ENCODE results near the gene TBXAS1.

TBXAS1 gene

GRCh38 chr7:140004672-140005071 lies 175.6 kb downstream of the TBXAS1 start:
- no peak for DNase-seq (ENCODE audit: low spot score)

- DNase-seq (ENCODE audit: low spot score) = no peak
Observed at GRCh38 chr7:140005341-140005740, 176.3 kb downstream of the TBXAS1 start.

GRCh38 chr7:140005754-140006503 lies 176.9 kb downstream of the TBXAS1 start:
- DNase-seq (ENCODE audit: low spot score) = peak; percentile 82

- no peak for DNase-seq (ENCODE audit: low spot score)
Observed at GRCh38 chr7:140006600-140006999, 177.5 kb downstream of the TBXAS1 start.

- DNase-seq (ENCODE audit: low spot score) = no peak
Observed at GRCh38 chr7:140007051-140007690, 178.1 kb downstream of the TBXAS1 start.

GRCh38 chr7:140008755-140009610 lies 179.9 kb downstream of the TBXAS1 start:
- DNase-seq (ENCODE audit: low spot score) = no peak

GRCh38 chr7:140009735-140010134 lies 180.7 kb downstream of the TBXAS1 start:
- no peak for DNase-seq (ENCODE audit: low spot score)

- no peak for DNase-seq (ENCODE audit: low spot score)
Observed at GRCh38 chr7:140010194-140010895, 181.3 kb downstream of the TBXAS1 start.

- DNase-seq (ENCODE audit: low spot score) = no peak
Observed at GRCh38 chr7:140013676-140014075, 184.6 kb downstream of the TBXAS1 start.

GRCh38 chr7:140014123-140014522 lies 185.1 kb downstream of the TBXAS1 start:
- DNase-seq (ENCODE audit: low spot score) = no peak

GRCh38 chr7:140015471-140015970 lies 186.5 kb downstream of the TBXAS1 start:
- DNase-seq (ENCODE audit: low spot score) = no peak

- DNase-seq (ENCODE audit: low spot score) = no peak
Observed at GRCh38 chr7:140016540-140016939, 187.5 kb downstream of the TBXAS1 start.

GRCh38 chr7:140017034-140017433 lies 188.0 kb downstream of the TBXAS1 start:
- DNase-seq (ENCODE audit: low spot score) = no peak

- no peak for DNase-seq (ENCODE audit: low spot score)
Observed at GRCh38 chr7:140017543-140017942, 188.5 kb downstream of the TBXAS1 start.

GRCh38 chr7:140018125-140019043 lies 189.3 kb downstream of the TBXAS1 start:
- no peak for DNase-seq (ENCODE audit: low spot score)

- no peak for DNase-seq (ENCODE audit: low spot score)
Observed at GRCh38 chr7:140019172-140019571, 190.1 kb downstream of the TBXAS1 start.

- DNase-seq (ENCODE audit: low spot score) = no peak
Observed at GRCh38 chr7:140019606-140020005, 190.5 kb downstream of the TBXAS1 start.

- DNase-seq (ENCODE audit: low spot score) = no peak
Observed at GRCh38 chr7:140021603-140022002, 192.5 kb downstream of the TBXAS1 start.

- no peak for DNase-seq (ENCODE audit: low spot score)
Observed at GRCh38 chr7:140022582-140023211, 193.6 kb downstream of the TBXAS1 start.

GRCh38 chr7:140023728-140024127 lies 194.7 kb downstream of the TBXAS1 start:
- DNase-seq (ENCODE audit: low spot score) = no peak

Data from iPS-NIHi11 (cell line).